GM21447 (cell line): ENCODE data around the gene GSTT4.
"Not testable (repeated sequence)": the region's sequence is repeated elsewhere in the genome, so short reads cannot be mapped to it uniquely, and the experiment has no call there.

Source experiments
- ATAC-seq: cut with Tn5 transposase; IDR thresholded peaks from one replicate; pipeline ENCODE4 v1.9.1; 2021; ENCODE audit not compliant: unreplicated experiment

Gene GSTT4

GRCh38 chr22:24025475-24025874, 20.2 kb upstream of the GSTT4 start:
- no peak for ATAC-seq

DNA sequence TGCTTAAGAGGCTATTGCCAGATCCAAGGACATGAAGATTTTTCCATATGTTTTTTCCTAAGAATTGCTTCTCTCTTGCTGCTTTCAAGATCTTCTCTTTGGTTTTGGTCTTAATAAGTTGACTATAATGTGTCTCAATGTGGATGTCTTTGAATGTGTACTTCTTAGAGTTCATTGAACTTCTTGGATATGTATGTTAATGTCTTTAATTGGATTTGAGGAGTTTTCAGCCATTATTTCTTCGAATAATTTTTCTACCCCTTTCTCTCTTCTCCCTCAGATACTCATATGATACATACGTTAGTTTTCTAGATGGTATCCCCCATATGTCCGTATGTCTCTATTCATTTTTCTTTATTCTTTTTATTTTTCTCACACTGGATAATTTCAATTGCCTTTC, 19.1 kb upstream of the GSTT4 start:
- ATAC-seq: no peak

DNA sequence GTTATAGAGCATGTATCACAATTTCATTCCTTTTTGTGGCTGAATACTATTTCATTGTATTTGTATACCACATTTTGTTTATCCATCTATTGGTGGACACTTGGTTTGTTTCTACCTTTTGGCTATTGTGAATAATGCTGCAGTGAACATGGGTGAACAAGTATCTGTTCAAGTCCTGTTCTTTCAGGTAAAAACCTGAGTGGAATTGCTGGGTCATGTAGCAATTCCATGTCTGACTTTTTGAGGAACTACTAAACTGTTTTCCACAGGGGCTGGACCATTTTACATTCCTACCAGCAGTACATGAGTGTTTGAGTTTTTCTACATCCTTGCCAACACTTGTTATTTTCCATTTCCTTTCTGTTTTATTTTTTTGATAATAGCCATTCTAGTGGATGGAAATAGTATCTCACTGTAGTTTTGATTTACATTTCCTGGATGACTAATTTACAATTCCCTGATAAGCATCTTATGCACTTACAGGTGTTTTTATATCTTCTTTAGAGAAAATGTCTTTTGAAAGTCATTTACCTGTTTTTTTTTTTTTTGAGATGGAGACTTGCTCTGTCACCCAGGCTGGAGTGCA, 18.0 kb upstream of the GSTT4 start:
- ATAC-seq: no peak

DNA sequence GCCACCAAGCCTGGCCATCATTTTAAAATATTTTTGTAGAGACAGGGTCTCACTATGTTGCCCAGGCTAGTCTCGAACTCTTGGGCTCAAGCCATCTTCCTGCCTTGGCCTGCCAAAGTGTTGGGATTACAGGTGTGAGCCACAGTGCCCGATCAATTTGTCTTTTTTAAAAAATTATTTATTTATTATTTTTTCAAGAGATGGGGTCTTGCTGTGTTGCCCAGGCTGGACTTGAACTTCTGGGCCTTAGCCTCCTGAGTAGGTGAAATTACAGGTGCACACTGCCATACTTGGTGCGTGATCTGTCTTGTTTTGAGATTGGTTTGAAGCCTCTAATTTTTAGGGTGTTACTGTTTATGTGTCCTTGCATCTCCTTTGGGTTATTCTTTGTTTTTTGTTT, 16.1 kb upstream of the GSTT4 start:
- ATAC-seq: no peak

DNA sequence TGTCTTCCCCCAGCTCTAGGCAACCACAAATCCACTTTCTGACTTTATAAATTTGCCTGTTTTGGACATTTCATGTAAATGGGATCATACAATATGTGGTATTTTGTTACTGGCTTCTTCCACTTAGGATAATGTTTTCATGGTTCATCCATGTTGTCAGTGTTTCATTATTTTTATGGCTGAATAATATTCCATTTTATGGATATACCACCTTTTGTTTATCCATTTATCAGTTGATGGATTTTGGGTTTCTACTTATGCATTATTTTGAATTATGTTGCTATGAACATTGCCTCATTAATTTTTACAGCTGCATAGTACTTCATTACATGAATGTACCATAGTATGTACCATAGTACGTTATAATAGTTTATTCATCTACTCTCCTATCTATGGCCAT, 10.9 kb upstream of the GSTT4 start:
- no peak for ATAC-seq

GRCh38 chr22:24011735-24012068, 6.4 kb upstream of the GSTT4 start:
- ATAC-seq: peak; percentile 10

- no peak for ATAC-seq
Measured at GRCh38 chr22:24010018-24010391, 4.8 kb upstream of the GSTT4 start.

DNA sequence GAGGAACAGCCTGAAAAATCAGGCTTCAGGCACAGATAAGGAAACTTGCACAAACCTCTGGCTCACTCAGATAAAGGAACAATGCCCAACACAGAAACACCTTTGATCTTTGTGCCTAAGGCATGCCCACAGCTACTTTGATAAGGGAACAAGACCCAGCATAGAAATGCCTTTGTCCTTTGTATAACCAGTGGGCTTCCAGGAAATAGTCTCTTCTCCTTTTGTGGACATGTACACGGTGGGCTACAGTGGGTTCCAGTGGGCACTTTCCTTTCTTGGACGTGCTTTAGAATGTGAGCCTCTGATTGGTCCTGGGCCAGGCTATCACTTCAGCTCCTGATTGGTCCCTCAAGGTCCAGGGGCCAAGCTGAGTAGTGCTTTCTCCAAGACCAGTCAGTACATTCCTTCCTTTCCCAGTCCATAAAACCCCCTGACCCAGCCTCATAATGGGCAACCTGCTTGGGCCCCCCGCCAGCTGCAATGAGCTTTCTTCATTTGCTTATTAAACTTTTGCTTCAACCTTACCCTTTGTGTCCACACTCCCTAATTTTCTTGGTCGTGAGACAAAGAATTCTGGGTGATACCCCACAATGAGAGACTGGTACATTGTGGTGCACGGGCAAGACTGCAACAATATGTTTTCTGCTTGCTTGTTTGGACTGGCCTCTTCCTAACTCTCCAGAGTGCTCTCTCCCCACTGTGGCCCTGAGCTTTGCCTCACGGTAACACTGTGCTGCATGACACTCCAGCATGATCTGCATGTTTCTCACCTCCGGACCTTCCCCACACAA, 4.2 kb upstream of the GSTT4 start:
- no peak for ATAC-seq

- no peak for ATAC-seq
Measured at GRCh38 chr22:24008381-24009226, 3.4 kb upstream of the GSTT4 start.

- no peak for ATAC-seq
Measured at GRCh38 chr22:24008022-24008283, 2.7 kb upstream of the GSTT4 start.

DNA sequence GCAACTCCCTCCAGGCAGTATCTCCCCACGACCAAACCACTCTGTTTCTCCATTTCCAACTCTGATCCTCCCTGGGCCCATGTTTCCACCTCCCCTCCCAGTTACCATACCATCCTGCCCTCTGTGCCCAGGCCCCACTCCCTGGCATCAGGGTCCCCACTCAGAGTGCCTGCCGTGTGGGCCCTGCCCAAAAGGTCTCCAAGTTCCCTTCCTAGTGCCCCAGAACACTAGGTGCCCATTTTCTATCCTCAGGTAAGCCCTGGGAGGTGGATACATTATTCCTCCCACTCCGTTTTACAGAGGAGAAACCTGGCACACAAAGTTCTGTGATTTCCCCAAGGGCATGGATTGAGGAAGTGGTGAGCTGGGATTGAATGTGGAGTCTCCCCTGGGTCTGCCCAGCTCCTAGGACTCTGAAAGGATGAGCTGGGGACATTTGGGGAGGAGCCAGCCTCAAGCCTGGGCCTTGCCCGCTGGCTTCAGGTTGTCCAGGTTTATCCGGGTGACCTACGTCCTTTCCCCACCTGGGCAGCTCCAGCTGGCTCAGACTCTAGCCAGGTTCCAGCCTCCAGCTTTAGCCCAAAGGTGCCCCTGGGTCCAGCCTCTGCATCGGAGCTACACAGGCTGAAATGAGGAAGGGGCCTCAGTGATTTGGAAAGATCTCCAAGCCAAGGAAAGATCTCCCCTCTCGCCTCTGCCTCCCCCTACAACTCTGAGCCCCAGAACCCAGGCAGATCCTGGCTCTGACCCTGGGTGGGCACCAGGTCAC, 2.2 kb upstream of the GSTT4 start:
- ATAC-seq: no peak

GRCh38 chr22:24006914-24007214, 1.6 kb upstream of the GSTT4 start:
- no peak for ATAC-seq

DNA sequence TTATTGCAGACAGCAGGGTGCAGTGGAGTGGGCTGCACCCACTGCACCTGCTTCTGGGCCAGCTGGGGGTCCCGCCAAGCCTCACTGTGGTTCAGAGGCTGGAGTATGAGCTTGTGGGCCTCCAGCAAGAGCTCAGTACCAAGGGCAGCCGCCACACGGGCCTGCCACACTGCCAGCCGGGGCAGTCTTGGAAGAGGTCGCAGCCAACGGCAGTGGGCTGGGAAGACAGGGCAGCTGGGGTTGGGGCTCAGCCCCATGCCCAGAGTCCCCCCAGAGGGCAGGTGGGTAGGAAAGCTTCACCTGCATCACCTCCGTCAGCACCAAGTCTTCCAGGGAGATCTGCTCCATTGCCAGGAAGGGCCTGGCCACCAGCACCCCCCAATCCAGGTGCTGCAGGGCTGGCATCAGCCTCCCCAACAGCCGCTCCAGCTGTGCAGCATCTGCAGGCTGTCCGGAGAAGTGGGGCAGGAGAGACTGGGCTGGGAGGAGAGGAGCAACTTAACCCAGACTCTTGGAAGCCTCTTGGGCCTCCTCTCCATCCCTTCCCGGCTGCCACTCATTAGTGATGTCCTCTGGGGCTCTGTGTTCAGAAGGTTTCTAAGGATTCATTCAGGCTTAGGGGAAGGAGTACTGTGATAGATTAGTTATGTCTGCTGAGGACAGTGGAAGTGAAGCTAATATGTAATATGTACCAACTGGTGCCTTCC, 1.1 kb upstream of the GSTT4 start:
- ATAC-seq: no peak

- no peak for ATAC-seq
Measured at GRCh38 chr22:24003887-24004286, 1.4 kb downstream of the GSTT4 start.

DNA sequence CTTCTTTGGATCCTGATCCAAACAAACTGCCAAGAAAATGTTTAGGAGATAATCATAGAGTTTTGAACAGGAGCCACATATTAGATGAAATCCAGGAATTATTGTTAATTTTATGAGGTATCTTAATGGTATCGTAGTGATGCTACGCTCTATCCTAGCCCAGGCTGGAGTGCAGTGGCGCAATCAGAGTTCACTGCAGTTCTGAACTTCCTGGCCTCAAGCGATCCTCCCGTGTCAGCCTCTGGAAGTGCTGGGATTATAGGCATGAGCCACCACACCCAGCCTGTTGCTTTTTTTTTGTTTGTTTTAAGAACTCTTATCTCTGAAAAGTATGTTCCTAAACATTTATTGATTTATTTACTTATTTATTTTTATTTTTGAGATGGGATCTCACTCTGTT, 2.4 kb downstream of the GSTT4 start:
- ATAC-seq: no peak

- no peak for ATAC-seq
Measured at GRCh38 chr22:24002272-24002671, 3.0 kb downstream of the GSTT4 start.

DNA sequence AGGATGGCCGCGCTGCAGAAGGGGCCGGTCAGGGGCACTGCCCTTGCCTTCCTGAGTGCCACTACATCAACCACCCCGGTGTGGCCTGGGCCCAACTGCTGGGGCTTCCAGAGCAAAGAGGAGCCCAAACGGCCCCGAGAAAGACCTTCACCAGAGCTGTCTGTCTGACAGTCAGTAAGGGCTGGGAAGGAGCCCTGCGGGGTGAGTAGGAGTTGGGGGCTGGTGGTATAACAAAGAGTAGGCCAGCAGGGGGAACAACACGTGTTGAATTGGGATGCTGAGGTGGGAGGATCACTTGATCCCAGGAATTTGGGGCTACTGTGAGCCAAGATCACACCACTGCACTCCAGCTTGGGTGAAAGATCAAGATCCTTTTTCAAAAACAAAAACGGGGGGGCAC, 3.9 kb downstream of the GSTT4 start:
- no peak for ATAC-seq

GRCh38 chr22:23999779-24000178, 5.5 kb downstream of the GSTT4 start:
- not testable (repeated sequence) for ATAC-seq

- no peak for ATAC-seq
Measured at GRCh38 chr22:23997092-23997491, 8.2 kb downstream of the GSTT4 start.

GRCh38 chr22:23993581-23994177, 11.6 kb downstream of the GSTT4 start:
- not testable (repeated sequence) for ATAC-seq

- not testable (repeated sequence) for ATAC-seq
Measured at GRCh38 chr22:23993080-23993479, 12.2 kb downstream of the GSTT4 start.
